ENCODE data around the gene IRF4. TPM values are rescaled to one million over a fixed set of nuclear protein-coding genes. Genes with fewer than 3 reads are reported as not detected.

Gene IRF4
- total and polyA plus RNA-seq, 2 donors (not counting 3 experiments of a cell fraction or from before 2014, with no cell fraction given) = not detected

DNA sequence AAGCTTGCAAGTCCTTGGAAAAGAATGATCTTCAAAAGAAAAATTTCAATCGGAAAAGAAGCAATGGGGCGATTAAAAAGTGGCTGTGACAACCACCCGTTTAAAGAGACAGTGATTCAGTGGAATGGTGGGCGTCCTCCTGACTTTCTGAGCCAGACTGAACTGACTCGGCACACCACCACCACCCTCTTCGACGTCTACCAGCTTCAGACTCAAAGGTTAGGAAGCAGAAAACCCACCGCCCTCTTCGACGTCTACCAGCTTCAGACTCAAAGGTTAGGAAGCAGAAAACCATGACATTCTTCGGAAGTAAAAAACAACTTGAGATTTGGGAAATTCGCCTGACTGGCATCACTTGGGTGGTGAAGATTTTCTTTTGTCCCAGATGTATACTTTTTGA lies 28.3 kb upstream of the IRF4 start:
- no peak overlapping the region for H3K27ac ChIP-seq (ENCODE audit: insufficient read depth, low read depth, low read length)
- H3K9me1 ChIP-seq (replicated peaks; ENCODE audit: control insufficient read depth, extremely low read depth, insufficient read depth, low read length) = no peaks in the 10 kb centered on the region
- peaks cover 8% of the 10 kb centered on the region for H3K9me3 ChIP-seq (replicated peaks; ENCODE audit: control insufficient read depth, insufficient read depth, low read length)
- no peaks in the 10 kb centered on the region for H3K79me2 ChIP-seq (ENCODE audit: control insufficient read depth, insufficient read depth, low read length)
- H3K4me1 ChIP-seq (ENCODE audit: control insufficient read depth, extremely low read depth, insufficient read depth, low read length) = no peaks in the 10 kb centered on the region
- ChIA-PET CTCF (no interaction called here), POLR2A (no interaction called here)
- FAIRE-seq (no peak), DNase-seq (ENCODE audit: low read depth, low spot score) (no peak)
- H3K9ac ChIP-seq (replicated peaks; ENCODE audit: extremely low read depth, insufficient read depth, low read length) = no peak overlapping the region
- no peaks in the 10 kb centered on the region for H3K36me3 ChIP-seq (ENCODE audit: control insufficient read depth in 2 of 2, extremely low read depth in 1 of 2, insufficient read depth in 2 of 2, low read length in 2 of 2)
- no peak for TF ChIP-seq MAX (IDR thresholded peaks at IDR 0.05; ENCODE audit: insufficient read depth, insufficient read length)
- no peak for TF ChIP-seq FOS (IDR thresholded peaks at IDR 0.05; ENCODE audit: borderline replicate concordance, insufficient read depth, low read length)
- no peak for TF ChIP-seq POLR2A (IDR thresholded peaks at IDR 0.05; ENCODE audit: low read depth, low read length)
- TF ChIP-seq EZH2 (IDR thresholded peaks at IDR 0.05; ENCODE audit: borderline replicate concordance, low read depth, low read length, severe bottlenecking) = no peak
- no peak for TF ChIP-seq MYC (IDR thresholded peaks at IDR 0.05; ENCODE audit: low read depth, low read length)
- no peak for TF ChIP-seq JUN (IDR thresholded peaks at IDR 0.05; ENCODE audit: borderline replicate concordance, insufficient read depth, insufficient read length, low read depth)
- no peak for TF ChIP-seq POLR2AphosphoS5 (IDR thresholded peaks at IDR 0.05; ENCODE audit: insufficient read depth, low read depth, low read length)
- TF ChIP-seq GATA2 (IDR thresholded peaks at IDR 0.05; ENCODE audit: insufficient read depth, insufficient read length, low read depth, low read length) = no peak
- TF ChIP-seq CTCF (IDR thresholded peaks at IDR 0.05; ENCODE audit: extremely low read depth in 1 of 2, insufficient read depth in 1 of 2, low read depth in 1 of 2, low read length in 2 of 2) = no peak
- no peak overlapping the region for H3K4me3 ChIP-seq (replicated peaks in 1 of 3; ENCODE audit: insufficient read depth in 1 of 3, low read depth in 1 of 3, low read length in 3 of 3)
- H2AFZ ChIP-seq (ENCODE audit: low read depth, low read length) = no peak overlapping the region
- H3K27me3 ChIP-seq (ENCODE audit: control insufficient read depth in 2 of 2, insufficient read depth in 2 of 2, low read length in 2 of 2) = no peaks in the 10 kb centered on the region
- intact Hi-C loops (cut with micrococcal nuclease) = no loop called here
- BruUV-seq (replicated peaks) = no TSS peak
- no peaks in the 10 kb centered on the region for H4K20me1 ChIP-seq (replicated peaks; ENCODE audit: control insufficient read depth, extremely low read depth, insufficient read depth, low read length)
- dilution Hi-C loops (cut with MboI; ENCODE audit: extremely low pct_ligation_motif_present, low sequenced_read_pairs) = no loop called here
- H3K4me2 ChIP-seq (ENCODE audit: insufficient read depth, low read length) = no peak overlapping the region
